Liver (tissue), 3 donors: Measurements from ENCODE around the gene MICAL3.

Experiments used
- ATF3 ChIP-seq: IDR thresholded peaks from 2 replicates; pipeline ENCODE4 v1.6.1; 2016; ENCODE audit warnings: antibody characterized with exemption
- CTCF ChIP-seq: fragments of 150-350 bp; IDR thresholded peaks from 2 replicates; pipeline ENCODE4 v1.5.1; 2017; ENCODE audit warnings: improper control_type of control experiment, low read depth, low read length; ENCODE audit not compliant: missing input control
- GABPA ChIP-seq, 2 donors: IDR thresholded peaks in 1 of 2; conservative IDR thresholded peaks in 1 of 2; 2 replicates each; pipeline ENCODE4 v1.6.1; 2016; ENCODE audit warnings: antibody characterized with exemption in 2 of 2, mild to moderate bottlenecking in 1 of 2, moderate library complexity in 1 of 2
- JUND ChIP-seq, 2 donors: IDR thresholded peaks; 2 replicates each; pipeline ENCODE4 v1.6.1; 2016; ENCODE audit warnings: antibody characterized with exemption in 2 of 2
- MAX ChIP-seq: IDR thresholded peaks from 2 replicates; pipeline ENCODE4 v1.6.1; 2016; ENCODE audit warnings: antibody characterized with exemption
- RAD21 ChIP-seq, 2 donors: IDR thresholded peaks; 2 replicates each; pipeline ENCODE4 v1.6.1; 2016; ENCODE audit warnings: antibody characterized with exemption in 2 of 2, mild to moderate bottlenecking in 2 of 2
- REST ChIP-seq: IDR thresholded peaks from 2 replicates; pipeline ENCODE4 v1.6.1; 2016; ENCODE audit warnings: antibody characterized with exemption, mild to moderate bottlenecking
- RXRA ChIP-seq, 2 donors: IDR thresholded peaks; 2 replicates each; pipeline ENCODE4 v1.6.1; 2017 to 2018; ENCODE audit warnings: antibody characterized with exemption in 2 of 2, mild to moderate bottlenecking in 1 of 2
- TAF1 ChIP-seq: conservative IDR thresholded peaks from 2 replicates; pipeline ENCODE4 v1.6.1; 2016; ENCODE audit warnings: antibody characterized with exemption, mild to moderate bottlenecking
- YY1 ChIP-seq: IDR thresholded peaks from 2 replicates; pipeline ENCODE4 v1.6.1; 2016; ENCODE audit warnings: antibody characterized with exemption, mild to moderate bottlenecking
- ZBTB33 ChIP-seq: IDR thresholded peaks from 2 replicates; pipeline ENCODE4 v1.6.1; 2016; ENCODE audit warnings: antibody characterized with exemption
- donor health status: healthy.
- donor health status: healthy.

GRCh38 chr22:17912945-17913721 is 111.2 kb downstream of the MICAL3 start:
- no peak for TF ChIP-seq CTCF
- no peak for TF ChIP-seq ZBTB33
- no peak for TF ChIP-seq MAX
- no peak for TF ChIP-seq TAF1
- TF ChIP-seq JUND (IDR thresholded peaks at IDR 0.05) = no peak
- TF ChIP-seq GABPA (IDR thresholded peaks at IDR 0.05 in 1 of 2, conservative IDR thresholded peaks at IDR 0.05 in 1 of 2) = no peak
- no peak for TF ChIP-seq RAD21 (IDR thresholded peaks at IDR 0.05)
- no peak for TF ChIP-seq YY1
- no peak for TF ChIP-seq ATF3
- TF ChIP-seq RXRA (IDR thresholded peaks at IDR 0.05) = no peak
- no peak for TF ChIP-seq REST
